H4 (cell line): ENCODE data around the gene ENKUR. TPM values are rescaled to one million over a fixed set of nuclear protein-coding genes. Genes with fewer than 3 reads are reported as not detected.

Experiments
- DNase-seq: peaks from one replicate; pipeline ENCODE4 v3.0.0-alpha.2; 2015; ENCODE audit warnings: low spot score
- total RNA-seq: library from RNA; depleted of rRNA; stranded (reverse); fragments of >200 nt; shearing (Covaris generic); gene quantifications from 2 replicates; pipeline ENCODE4 v1.2.3, GENCODE V29; 2014; rRNA removed

ENKUR gene, protein sequence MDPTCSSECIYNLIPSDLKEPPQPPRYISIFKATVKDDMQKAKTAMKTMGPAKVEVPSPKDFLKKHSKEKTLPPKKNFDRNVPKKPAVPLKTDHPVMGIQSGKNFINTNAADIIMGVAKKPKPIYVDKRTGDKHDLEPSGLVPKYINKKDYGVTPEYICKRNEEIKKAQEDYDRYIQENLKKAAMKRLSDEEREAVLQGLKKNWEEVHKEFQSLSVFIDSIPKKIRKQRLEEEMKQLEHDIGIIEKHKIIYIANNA
- total RNA-seq: not detected in 2 replicates

DNA sequence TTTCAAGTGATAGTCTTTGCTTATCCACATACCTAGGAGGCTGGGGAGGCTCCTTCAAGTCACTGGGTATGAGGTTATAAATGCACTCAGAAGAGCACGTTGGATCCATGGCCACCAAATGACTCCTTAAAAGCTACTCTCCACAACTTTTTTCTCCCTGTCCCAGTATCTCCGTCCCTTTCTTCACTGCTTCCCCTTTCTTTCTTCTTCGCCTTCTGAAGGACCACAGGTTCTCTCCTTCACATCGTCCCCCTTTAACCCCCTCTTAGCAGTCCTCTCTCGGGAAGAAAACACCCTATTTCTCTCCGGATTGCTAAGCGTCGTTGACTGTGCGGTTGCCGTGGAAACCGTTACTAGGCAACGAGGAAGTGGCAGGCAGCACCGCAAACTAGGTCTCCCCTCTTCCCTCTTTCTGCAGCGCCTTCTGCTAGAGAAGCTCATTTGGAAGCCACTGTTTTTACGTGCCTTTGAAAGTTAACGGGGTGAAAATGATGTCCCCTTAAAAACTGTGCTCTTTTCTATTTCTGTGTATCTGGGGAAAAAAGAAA, at the start of gene ENKUR:
Gene ENKUR (minus strand): TSS at position 331 of the 548 bp plus-strand sequence. CDS start 222 bp downstream, at position 109.
- peak; percentile 84 for DNase-seq

DNA sequence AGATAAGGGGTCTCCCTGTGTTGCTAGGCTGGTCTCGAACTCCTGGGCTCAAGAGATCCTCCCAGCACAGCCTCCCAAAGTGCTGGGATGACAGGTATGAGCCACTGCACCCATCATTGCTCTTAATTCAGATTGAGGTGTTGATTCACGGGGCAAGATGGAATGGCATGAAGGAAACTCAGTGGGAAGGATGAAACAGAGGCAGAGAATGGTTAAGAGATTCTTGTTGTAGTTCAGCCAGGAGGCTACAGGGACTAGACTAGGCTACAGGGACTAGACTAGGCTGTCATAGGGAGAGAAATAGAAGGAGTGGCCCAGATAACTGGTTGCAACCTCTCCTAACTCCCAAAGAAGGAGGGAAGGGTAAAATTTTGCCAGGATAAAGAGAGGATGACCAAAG, 48.4 kb upstream of the ENKUR start:
- no peak for DNase-seq

DNA sequence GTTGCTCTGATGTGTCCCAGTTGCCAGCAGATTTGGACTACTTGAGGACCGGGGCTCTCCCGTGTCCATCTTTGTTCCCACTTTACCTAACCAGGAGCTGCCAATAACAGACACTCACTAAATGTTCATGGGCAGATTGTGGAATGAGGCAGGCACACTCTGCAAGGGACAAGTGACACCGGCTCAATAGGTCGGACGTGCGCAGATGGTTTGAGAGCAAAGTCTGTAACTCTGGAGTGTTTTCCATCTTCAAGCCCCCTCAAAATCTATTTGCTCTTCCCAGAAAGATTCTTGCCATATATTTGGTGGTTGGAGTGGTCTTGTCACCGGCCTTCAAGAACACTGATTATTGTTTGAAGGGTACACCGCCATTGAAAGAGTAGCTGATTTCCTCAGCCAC, 47.7 kb upstream of the ENKUR start:
- DNase-seq: no peak

DNA sequence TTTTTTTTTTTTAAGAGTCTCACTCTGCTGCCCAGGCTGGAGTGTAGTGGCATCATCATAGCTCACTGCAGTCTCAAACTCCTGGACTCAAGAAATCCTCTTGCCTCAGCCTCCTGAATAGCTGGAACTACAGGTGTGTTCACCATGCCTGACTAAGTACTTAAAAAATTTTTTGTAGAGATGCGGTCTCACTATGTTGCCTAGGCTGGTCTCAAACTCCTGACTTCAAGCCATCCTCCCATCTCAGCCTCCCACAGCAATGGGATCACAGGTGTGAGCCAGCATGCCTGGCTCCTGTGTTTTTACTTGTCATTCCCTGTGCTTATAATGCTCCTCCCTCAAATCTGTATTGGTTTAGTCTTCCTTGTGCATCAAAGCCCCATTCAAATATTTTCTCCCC, 47.2 kb upstream of the ENKUR start:
- no peak for DNase-seq

DNA sequence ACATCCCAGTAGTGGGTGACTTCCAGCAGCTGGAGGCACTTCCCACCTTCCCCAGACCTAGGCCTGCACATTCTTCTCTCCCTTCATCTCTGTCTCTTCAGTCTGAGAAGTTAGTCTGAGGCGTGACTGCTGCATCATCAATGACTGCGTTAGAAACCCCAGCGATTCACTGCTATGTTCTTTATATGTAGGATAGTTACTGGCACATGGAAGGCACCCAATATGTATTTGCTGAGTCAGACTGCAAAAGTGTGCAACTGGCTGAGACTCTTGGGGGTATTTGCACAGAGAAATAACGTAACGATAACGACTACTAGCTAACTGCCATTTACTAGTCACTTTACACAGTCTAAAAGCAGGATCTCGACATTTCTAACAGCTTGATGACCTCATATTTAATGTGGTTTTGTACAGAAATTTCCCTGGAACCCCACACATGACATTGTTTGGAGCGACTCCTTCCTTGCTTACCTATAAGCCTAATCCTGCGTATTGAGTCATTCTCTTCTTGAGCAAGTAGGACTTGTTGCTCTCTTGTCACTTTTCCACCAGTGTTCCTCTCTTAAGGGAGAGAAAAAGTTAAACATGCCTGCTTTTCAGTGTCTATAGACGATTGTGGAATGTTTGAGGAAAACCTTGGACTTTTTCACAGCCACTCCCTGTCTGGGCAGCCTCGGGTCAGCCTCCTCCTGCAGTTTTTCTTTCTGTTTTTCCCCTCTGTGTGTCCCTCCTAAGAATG, 45.9 kb upstream of the ENKUR start:
- peak; percentile 57 for DNase-seq

DNA sequence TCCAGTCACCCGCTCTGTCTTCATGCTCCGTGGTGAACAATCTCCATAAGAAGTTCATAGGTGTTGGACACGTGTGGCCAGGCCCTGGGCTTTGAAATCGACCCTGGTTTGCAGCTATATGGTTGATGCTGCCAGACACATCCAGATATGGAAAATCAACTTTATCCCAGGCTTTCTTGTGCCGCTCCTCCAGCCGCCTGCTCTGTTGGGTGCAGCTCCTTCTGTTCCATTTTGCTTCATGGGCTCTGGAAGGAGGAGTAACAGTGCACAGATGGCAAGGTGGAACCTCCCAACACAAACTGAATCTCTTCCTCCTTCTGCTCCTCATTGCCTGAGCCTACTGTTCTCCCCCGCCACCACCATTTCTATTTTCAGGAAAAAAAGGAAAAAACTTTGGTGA, 45.2 kb upstream of the ENKUR start:
- no peak for DNase-seq

DNA sequence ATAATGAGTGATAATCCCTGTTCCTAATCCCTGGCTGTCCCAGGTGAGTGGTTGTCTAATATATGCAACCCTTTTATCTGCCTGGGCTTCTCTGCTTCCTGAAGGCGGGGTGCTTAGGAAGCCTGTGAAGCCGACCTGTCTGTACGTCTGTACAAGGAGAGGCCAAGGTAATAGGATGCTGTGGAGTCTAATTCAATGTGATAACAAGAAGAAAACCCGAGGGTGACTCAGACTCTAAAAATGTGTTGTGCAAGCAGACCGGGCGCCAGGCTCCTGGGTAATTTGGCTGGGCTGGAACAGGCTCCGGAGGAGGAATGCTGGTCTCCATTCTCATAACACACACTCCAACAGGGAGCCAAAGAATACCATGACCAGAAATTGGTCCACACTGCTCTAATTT, 44.0 kb upstream of the ENKUR start:
- DNase-seq: peak; percentile 76

DNA sequence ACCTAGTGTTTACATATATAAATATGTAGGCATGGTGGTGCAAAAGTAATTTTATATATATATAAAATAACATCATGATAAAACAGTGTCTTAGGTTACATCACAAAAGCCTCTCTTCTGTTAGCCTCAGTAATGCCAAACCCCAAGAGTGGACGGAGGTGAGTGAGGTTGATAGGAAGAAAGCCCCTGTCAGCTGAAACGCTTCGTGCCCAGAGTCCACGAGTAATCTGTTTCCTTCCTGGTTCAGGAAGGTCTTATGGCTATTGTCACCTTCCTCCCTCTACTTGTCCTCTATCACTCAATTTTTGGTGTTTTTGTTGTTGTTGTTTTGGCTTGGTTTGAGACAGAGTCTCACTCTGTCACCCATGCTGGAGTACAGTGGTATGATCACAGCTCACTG, 41.9 kb upstream of the ENKUR start:
- DNase-seq: no peak

DNA sequence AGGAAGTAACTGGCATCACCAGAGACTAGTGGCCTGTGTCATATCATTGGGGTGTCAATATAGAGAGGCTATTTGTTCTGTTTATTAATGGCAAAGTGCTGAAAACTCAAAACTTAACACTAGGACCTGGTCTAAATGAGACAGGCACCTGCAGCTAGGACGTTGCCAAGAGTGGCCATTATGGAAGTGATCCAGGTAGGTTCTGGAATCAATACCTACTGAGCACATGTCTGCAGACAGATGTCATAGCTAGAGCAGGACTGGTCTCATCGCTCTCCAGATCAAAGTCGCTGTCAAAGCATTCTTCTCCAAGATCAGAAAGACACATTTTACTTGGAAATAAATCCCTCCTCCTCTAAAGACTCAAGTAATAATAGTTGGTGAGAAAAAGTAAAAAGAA, 40.8 kb upstream of the ENKUR start:
- DNase-seq: no peak

DNA sequence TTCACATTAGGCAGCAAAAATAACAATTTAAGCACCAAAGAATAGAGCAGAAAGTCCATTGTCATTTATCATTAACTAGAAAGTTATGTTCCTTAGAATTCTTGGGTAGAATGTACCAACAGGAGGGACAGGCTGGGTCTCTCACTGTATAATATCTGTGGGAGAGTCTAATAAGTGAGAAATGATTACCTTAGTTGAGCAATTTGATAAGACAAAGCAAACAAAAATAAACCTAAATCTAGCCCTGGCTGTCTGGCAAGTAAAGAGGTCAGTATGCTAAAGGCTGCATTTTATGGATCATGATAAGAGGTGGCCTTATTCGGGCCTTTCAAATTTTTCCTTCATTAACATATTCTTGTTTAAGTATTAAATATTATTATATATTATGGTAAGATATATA, 36.1 kb upstream of the ENKUR start:
- DNase-seq: no peak

DNA sequence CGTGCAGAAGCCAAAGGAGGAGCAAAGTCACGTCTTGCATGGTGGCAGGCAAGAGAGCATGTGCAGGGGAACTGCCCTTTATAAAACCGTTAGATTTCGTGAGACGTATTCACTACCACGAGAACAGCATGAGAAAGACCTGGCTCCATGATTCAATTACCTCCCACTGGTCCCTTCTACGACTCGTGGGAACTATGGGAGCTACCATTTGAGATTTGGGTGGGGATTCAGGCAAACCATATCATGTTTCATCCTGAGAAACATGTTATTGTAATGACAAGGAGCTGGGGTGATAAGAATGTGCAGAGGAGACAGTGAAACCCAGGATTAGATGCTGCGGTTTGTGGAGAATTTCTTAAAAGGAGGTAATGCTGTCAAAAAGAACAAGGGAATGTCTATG, 34.4 kb upstream of the ENKUR start:
- no peak for DNase-seq

DNA sequence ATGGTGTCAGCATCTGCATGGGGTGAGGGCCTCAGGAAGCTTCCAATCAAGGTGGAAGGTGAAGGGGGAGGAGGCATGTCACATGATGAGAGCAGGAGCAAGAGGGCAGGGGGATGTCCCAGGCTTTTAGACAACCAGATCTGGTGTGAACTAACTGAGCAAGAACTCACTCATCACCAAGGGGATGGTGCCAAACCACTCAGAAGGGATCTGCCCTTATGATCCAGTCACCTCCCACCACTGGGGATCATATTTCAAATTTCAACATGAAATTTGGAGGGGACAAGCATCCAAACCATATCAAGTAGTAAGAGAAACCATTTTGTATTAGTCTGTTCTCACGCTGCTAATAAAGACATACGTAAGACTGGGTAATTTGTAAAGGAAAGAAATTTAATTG, 34.0 kb upstream of the ENKUR start:
- no peak for DNase-seq

DNA sequence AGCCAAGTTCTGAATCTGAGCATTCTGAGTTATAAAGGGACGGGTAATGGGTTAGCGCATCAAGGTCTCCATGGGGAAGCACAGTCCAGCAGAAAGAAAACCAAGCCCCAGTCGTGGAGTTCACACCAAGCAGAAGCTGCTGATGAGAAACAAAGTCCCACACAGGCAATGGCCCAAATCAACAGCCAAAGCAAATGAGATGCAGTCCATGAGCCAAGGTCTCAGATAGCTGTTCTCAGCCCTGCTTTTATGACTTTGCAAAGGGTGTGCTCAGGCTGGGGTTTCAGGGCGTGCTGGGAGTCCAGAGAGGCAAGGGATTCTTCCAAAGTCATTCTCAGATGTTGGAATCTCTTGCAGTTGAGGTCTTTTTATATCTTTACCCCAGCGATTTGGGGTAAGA, 32.5 kb upstream of the ENKUR start:
- DNase-seq: no peak

DNA sequence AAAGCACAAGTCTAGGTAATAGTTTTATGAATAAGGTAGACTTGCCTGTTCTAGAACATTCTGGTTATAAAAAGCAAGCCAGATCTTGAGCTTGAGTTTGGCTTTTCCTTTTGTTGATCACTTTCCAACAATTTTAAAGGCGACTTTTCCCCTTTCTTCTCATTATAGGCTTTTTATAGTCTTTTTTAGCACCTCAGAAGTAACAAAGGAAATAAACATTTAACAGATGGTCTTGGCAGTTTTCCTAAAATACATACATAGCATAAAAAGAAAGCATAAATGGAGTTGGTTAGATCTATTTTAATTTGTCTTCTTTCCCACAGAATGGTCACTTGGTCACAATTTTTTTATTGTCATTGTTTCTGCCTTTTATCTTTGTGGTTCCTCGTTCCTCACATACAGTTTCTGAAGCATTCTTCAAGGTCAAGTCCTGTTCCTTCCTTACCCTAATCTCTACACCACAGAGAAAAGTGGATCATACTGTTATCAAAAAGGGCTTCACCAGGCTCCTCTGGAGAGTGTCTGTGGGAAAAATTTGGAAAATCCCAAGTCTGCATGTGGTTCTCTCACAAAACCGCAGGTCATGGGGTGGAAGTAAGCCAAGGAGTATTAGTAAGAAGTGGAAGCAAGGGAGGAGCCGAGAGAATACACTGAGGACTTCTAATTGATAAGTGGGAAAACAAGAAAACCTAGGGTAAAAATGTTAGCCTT, 31.8 kb upstream of the ENKUR start:
- DNase-seq: peak; percentile 57

DNA sequence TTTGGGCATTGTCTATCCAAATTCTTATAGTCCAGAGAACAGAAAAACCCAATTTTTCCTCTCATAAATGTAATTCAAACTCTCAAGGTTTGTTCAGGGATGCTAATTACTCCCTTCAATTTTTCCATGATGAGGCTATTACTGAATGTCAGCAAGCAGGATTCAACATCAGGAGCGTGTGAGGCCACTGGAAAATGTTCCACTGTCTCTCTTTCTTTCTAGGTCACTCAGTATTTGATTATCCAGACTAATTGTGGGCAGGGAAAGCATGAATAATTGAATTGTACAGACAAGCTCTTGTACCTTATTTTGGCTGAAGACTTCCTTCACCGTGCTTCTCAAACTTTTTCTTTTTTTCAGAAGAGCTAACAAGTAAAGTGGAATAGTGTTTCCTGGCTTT, 31.1 kb upstream of the ENKUR start:
- no peak for DNase-seq

DNA sequence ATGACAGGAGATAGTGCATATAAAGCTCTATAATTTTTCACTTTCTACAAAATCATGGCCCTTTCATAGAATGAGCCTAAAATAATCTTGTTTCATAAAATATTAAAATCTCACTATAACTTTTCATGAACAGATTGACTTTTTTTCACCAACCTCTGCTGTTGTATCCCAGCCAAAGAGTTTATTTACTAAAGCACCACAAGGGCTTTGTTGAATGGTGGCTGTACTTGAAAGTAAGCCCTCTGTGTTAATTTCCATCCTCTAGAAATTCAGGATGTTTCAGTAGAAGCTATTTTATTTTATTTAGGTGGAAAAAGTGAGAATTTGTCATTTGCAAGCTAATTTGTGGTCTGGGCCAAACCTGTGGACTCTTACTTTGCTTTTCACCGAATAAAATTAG, 30.7 kb upstream of the ENKUR start:
- no peak for DNase-seq

DNA sequence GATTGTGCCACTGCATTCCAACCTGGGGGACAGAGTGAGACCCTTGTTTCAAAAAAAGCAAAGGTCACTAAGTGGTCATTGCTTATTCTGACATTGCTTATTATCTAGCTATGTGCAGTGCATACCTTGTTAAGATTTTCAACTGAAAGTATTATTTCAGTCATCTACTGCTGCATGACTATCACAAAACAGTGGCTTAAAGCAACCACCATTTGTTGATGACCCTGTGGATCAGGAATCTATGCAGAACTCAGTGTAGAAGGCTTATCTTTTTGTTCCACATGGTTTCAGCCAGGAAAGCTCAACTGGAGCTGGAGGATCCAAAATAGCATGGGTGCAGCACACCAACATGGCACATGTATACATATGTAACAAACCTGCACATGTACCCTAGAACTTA, 23.6 kb upstream of the ENKUR start:
- DNase-seq: no peak

DNA sequence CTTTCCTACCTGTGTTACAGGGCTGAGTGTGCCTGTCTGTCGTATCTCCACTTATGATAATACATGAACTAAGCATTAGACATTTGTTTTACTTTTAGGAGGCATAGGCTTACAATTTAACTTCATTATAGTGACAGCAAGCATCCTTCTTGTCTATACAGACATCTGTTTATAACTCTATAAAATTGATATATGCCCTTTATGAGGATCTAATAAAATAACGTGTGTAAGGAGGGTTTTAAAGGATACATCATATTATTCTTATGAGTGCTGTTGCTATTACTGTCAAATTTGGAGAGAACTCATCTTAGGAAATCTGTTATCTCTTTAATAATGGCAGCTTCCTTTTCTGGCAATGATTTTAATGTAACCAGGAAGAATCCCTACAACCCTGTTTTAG, 22.4 kb upstream of the ENKUR start:
- DNase-seq: no peak

DNA sequence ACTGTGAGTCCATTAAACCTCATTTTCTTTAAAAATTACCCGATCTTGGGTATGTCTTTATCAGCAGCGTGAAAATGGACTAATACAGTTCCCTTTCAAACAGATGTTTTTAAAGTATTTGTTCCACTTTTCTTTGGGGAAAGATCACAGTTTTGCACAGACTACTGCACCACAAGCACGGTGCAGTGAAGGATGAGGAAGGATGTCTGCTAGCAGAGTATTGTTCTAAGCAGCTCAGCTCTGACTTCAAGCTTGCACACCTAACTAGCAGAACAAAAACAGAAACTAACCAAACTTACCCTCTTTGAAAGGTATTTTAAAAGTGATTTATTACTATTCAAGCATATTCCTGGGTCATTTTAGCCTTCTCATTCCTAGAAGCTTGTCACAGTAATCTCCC, 20.4 kb upstream of the ENKUR start:
- DNase-seq: no peak

DNA sequence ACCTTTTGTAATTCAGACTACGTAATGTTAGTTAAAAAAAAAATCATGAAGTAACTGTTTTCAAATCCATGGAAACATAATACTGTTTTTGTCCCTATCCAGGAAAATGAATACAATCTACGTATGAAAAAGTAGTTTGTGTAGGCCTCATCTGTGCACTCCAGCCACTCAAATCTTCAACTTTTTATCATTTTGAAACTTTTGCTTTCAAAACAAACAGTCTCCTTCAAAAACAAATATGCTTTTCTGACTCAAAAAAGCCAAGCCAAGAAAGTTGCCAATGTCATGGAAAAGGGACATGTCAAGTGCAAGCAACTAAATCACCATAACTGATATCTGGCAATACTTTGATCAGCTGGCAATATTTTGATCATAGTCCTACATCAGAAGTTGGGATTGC, 13.6 kb upstream of the ENKUR start:
- no peak for DNase-seq

DNA sequence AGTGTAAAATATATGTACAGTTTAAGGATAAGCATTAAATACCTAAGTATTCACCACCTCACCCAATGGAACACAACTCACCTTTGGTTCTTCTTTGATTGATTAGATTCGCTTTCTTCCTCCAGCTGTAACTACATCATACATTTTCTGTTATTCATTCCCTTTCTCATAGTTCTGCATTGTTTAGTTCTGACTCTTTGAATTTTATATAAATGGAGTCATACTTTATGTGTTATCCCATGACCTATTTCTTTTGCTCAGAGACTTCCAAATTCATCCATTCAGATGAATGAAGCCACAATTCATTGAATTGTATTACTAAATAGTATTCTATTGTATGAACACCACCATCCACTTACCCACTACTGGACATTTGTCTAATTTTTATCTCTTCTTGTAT, 12.8 kb upstream of the ENKUR start:
- no peak for DNase-seq

DNA sequence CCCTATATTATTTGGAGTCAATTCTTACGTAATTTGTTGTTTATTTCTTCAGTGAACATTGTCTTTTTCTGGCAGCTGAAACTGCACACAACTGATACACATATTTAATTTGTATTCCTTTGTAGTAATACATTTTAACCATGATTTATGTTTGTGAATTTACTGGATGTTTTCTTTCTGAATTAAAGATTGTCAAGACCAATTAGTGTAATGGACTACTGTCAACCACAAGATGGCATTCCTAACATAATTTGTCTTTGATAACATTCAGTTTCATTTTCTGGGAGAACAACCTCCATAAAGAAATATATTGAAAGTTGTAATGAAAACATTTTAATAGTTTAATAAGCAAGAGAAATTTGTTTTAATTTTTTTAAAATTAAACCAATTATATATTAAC, 10.5 kb upstream of the ENKUR start:
- no peak for DNase-seq

DNA sequence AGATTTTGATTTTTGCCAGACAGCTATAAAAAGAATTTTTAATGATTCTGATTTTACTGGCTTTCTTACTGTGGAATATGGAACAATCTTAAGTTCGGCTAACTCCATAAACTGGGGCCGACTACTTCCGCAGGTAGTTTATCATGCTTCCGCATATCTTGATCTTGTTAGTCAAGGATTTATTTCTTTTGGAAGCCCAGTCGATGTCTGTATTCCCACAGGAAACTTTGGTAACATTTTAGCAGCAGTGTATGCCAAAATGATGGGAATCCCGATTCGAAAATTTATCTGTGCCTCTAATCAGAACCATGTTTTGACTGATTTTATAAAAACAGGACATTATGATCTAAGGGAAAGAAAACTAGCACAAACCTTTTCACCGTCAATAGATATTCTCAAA, 8.6 kb upstream of the ENKUR start:
- DNase-seq: no peak
